Right kidney (tissue), 1 donor: ENCODE measurements around the gene RNU6-1.

Experiments
- DNase-seq: peaks from one replicate; pipeline ENCODE4 v3.0.0-alpha.2; 2016

RNU6-1 gene

GRCh38 chr15:67820992-67821783 lies 18.7 kb downstream of the RNU6-1 start:
- DNase-seq: peak; percentile 57

- peak; percentile 44 for DNase-seq
Observed at GRCh38 chr15:67820122-67820991, 19.5 kb downstream of the RNU6-1 start.

GRCh38 chr15:67819636-67820035 lies 20.2 kb downstream of the RNU6-1 start:
- DNase-seq: no peak

DNA sequence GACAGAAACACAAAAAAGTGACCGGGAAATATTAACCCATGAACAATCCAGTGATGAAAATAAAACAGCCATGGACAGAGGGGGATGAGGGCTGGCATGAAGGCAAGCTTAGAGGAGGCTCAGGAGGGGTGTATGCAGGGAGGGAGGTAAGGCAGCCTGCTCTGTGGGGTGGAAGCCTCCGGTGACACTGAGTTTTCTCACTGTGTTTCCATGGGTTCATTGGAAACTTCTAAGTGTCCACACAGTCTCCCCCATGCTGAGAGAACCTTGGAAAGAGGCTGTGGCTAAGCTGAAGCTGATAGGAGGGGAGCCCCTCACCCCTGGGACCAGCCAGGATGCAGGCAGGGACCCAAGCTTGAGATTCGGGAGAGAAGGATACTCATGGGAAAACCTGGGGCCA lies 21.4 kb downstream of the RNU6-1 start:
- DNase-seq: no peak

GRCh38 chr15:67816668-67817067 lies 23.2 kb downstream of the RNU6-1 start:
- DNase-seq: no peak

DNA sequence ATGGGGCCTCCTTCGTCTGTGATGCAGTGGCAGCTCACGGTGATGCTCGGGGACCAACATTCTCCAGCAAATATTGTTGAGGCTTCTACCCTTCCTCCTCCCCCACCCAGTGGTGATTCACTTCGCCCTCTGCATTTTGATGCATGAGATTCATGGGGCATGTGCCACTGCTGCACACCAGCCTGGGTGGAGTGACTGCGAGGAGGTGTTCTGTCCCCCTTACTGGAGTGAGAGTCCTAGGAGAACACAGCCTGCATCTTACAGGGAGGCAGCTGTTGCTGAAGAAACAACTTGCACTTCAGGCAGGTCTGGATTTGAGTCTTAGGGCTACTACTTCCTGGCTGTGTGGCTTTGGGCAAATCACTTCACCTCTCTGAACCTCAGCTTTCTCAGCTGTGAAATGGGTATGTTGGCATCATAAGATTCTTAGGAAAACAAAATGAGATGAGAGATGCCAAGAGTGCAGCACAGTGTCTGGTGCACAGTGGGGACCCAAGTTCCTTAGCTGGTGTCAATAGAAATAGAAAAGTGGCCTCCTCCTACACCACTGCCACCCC lies 24.7 kb downstream of the RNU6-1 start:
- no peak for DNase-seq

DNA sequence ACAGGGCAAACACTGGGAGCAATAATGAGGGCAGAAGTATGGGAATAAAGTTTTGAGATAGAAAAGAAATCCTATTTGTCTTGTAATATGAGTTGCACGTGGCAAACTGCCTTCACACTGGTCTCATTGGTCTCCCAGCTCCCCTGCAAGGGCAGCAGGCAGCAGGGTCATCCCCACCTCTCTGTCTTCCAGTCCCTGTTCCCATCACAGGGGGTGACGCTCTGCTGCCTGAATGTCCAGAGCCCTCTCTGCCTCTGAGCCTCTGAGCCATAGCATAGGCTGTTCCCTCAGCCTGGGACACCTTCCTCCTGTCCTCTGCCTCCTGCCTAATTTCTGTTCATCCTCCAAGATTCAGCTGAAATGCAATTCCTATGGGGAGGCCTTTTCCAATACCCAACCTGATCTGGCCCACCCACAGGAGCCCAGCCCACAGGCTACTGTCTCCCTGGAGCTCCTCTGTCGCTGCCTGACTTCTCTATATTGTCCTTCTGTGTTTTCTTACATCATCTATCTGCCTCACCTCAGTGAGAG lies 26.7 kb downstream of the RNU6-1 start:
- DNase-seq: no peak

GRCh38 chr15:67812241-67812644 lies 27.6 kb downstream of the RNU6-1 start:
- DNase-seq: no peak

DNA sequence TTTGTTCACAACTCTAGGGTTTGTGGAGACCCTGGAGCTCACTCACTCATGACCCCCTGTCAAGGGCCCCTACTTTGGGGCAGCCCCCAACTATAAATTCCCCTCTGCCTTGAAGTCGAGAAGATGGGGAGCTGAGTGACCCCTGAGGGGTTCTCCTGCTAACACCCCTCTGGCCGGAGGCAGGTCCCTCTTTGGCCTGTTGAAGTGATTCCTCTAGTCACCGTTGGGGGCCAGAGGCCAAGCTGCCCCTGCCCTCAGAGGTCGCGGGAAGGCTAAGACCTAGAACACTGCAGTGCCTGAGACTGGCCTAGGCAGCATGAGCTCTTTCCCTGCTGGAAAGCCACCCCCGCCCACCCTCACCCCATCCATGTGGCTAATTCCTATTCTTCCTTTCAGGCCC lies 30.0 kb downstream of the RNU6-1 start:
- DNase-seq: no peak

- DNase-seq: no peak
Observed at GRCh38 chr15:67809441-67809840, 30.4 kb downstream of the RNU6-1 start.

GRCh38 chr15:67808821-67809220 lies 31.0 kb downstream of the RNU6-1 start:
- DNase-seq: no peak

GRCh38 chr15:67807836-67808235 lies 32.0 kb downstream of the RNU6-1 start:
- no peak for DNase-seq

DNA sequence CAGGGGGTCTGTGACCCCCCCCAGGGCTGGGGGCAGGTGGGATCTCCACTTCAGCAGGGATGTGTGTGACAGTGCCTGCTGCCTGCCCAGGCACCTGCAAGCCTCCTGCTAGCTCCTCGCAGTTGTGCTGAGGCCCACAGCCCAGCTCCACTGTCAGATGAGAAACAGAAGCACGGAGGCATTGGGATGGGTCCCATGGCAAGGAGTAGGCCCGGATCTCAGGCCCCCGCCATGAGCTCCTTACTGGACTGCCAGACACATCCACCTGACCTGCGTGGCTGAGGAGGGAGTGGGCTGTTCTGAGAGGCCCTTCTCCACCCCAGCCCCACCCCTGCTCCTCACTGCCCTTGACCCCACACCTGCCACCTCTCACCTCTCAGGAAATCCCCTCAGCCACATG lies 32.7 kb downstream of the RNU6-1 start:
- DNase-seq: no peak

- DNase-seq: no peak
Observed at GRCh38 chr15:67806536-67806935, 33.3 kb downstream of the RNU6-1 start.

- DNase-seq: peak; percentile 28
Observed at GRCh38 chr15:67805666-67806516, 34.0 kb downstream of the RNU6-1 start.

DNA sequence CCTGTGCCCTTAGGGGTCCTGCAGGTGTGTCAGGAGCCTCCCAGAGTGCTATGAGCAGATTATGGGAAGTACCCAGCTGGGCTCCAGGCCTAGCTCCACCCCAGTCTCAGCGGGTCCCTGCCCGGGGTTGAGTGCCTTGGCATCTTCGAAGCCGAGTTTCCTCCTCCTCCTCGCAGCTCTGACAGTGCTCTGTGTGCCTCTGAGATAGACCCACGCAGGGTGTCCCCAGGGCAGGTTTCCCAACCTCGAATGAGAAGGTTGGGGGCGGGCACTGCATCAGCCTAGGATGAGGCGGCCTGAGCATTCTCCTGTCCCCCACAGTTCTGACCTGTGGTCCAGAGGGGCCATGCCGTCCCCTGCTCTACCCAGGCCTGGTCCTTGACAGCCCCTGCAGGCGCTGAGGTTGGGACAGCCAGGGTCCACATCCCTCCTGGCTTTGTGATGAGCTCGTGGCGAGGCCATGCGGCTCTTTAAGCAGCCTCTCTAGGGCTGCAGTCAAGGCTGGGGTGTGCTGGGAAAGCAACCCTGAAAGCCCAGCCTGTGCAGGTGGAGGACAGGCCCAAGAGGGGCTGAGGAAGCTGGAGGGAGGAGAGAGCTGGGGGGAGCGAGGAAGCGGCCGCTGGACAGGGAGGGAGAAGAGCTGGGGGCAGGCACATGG lies 34.7 kb downstream of the RNU6-1 start:
- DNase-seq: no peak

DNA sequence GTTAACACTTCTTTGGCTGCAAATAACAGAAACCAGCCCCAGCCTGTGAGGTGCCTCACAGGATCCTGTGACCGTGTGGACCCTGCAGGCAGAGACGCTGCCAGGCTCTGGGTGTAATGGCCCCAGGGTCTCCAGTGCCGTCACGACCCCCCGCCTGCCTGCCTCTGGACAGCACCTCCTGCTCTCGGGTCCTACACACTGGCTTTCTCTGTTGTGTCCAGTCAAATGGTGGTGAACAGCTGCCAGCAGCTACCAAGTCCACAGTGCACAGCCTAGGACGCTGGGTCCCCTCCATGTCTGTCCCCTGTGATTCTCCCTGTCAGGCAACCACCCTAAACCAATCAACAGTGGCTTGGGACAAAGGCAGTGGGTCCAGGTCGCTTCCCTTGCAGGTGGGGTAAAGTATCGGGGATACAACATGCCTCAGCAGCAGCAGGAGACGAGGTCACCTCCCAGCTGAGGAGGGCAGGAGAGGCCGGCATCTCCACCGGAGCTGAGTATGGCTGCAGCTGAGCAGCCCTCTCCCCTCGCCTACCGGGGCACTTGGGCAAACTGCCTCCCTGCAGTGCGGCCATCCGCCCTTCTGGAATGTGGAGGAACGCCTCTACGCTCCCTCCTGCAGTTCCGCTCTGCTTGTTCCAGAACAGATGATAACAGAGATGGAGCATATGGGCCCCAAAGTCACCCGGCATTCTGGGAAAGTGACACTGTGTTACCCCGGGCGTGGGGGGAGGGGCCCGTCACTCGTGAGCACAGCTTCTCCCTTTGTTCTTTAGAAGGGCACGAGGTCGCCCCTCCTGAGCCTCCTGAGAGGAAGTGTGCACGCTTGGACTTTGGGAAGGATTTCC lies 35.6 kb downstream of the RNU6-1 start:
- DNase-seq: peak; percentile 49

DNA sequence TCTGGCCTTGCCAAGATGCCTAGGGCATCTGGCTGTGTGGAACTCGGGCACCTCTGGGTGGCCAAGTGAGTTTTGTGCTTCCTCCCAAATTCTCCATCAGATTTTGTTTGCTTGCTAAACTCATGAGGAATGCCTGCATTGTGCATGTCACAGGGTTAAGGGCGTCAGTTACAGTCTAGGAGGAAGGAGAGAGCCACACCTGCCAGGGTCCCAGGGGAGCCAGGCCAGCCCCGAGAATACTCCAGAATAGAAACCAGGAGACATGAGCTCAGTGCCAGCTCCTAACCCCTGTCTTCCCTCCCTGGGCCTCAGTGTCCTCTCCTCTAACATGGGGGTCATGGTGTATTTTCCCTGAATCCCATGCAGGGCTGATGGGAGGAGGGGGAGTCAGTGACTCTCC lies 36.5 kb downstream of the RNU6-1 start:
- DNase-seq: no peak

GRCh38 chr15:67801926-67802914 lies 37.6 kb downstream of the RNU6-1 start:
- no peak for DNase-seq
